HCT116 (cell line): ENCODE data around the gene FBXL16.

Source experiments
- EZH2 ChIP-seq: fragments of 200-600 bp; sonication (generic); IDR thresholded peaks from 2 replicates; pipeline ENCODE4 v1.6.1; 2017; ENCODE audit warnings: antibody characterized with exemption, mixed run types
- POLR2A ChIP-seq: IDR thresholded peaks from 2 replicates; pipeline ENCODE4 v1.7.0; 2011; ENCODE audit warnings: borderline replicate concordance; ENCODE audit not compliant: insufficient read depth, insufficient read length; ENCODE audit errors: extremely low read depth
- POLR2AphosphoS5 ChIP-seq: IDR thresholded peaks from 2 replicates; pipeline ENCODE4 v1.6.1; 2011; ENCODE audit warnings: mild to moderate bottlenecking, low read depth, low read length, moderate library complexity
- RAD21 ChIP-seq: IDR thresholded peaks from 2 replicates; pipeline ENCODE4 v1.6.1; 2012; ENCODE audit warnings: low read depth, mild to moderate bottlenecking
- SP1 ChIP-seq: IDR thresholded peaks from 2 replicates; pipeline ENCODE4 v1.6.1; 2012; ENCODE audit warnings: low read depth
- YY1 ChIP-seq: IDR thresholded peaks from 2 replicates; pipeline ENCODE4 v1.6.1; 2011; ENCODE audit warnings: low read length, low read depth, moderate library complexity, mild to moderate bottlenecking; ENCODE audit not compliant: insufficient replicate concordance; ENCODE audit errors: extremely low read depth
- ZNF274 ChIP-seq: fragments of 200-500 bp; sonication (Bioruptor generic); IDR thresholded peaks from 2 replicates; pipeline ENCODE4 v1.6.1; 2014; ENCODE audit warnings: mild to moderate bottlenecking, low read depth, low read length, inconsistent platforms
- TF ChIP-seq, protein P1 (sequence below): IDR thresholded peaks from 2 replicates; pipeline ENCODE4 v1.6.1; 2012
- TF ChIP-seq, protein P2 (sequence below), 3 experiments: fragments of 200-600 bp in 1 of 3; sonication (generic) in 1 of 3; IDR thresholded peaks in 2 of 3; conservative IDR thresholded peaks in 1 of 3; 2 replicates each; pipeline ENCODE4 v1.5.1; 2012 to 2017; ENCODE audit warnings: low read depth in 2 of 3, low read length in 2 of 3, antibody characterized with exemption in 1 of 3, borderline replicate concordance in 1 of 3, control low read depth in 1 of 3, mild to moderate bottlenecking in 1 of 3, mixed read lengths in 1 of 3, mixed run types in 1 of 3, moderate library complexity in 1 of 3; ENCODE audit not compliant: insufficient read depth in 1 of 3

GRCh38 chr16:740764-741505 is 35.3 kb upstream of the FBXL16 start, which contains the start of gene CIAO3:
- TF ChIP-seq, protein P1, sequence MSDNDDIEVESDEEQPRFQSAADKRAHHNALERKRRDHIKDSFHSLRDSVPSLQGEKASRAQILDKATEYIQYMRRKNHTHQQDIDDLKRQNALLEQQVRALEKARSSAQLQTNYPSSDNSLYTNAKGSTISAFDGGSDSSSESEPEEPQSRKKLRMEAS = peak; percentile 92
- TF ChIP-seq YY1 (peak; percentile 96), ZNF274 (no peak), EZH2 (no peak), POLR2A (peak; percentile 69), SP1 (peak; percentile 80; the same call in 1 of the 2 replicates), RAD21 (peak; percentile 36; the same call in 1 of the 2 replicates), POLR2AphosphoS5 (peak; percentile 84)
- TF ChIP-seq, protein P2, sequence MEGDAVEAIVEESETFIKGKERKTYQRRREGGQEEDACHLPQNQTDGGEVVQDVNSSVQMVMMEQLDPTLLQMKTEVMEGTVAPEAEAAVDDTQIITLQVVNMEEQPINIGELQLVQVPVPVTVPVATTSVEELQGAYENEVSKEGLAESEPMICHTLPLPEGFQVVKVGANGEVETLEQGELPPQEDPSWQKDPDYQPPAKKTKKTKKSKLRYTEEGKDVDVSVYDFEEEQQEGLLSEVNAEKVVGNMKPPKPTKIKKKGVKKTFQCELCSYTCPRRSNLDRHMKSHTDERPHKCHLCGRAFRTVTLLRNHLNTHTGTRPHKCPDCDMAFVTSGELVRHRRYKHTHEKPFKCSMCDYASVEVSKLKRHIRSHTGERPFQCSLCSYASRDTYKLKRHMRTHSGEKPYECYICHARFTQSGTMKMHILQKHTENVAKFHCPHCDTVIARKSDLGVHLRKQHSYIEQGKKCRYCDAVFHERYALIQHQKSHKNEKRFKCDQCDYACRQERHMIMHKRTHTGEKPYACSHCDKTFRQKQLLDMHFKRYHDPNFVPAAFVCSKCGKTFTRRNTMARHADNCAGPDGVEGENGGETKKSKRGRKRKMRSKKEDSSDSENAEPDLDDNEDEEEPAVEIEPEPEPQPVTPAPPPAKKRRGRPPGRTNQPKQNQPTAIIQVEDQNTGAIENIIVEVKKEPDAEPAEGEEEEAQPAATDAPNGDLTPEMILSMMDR (IDR thresholded peaks at IDR 0.05 in 2 of 3, conservative IDR thresholded peaks at IDR 0.05 in 1 of 3; ENCODE audit: borderline replicate concordance in 1 of 3, insufficient read depth in 1 of 3, low read depth in 2 of 3, low read length in 2 of 3) = peak; percentile 63 to 81 (median 75)
